Middle frontal gyrus (tissue), 1 donor: ENCODE data around the gene NAB2.
A peak's percentile ranks its signal among the peaks of the same experiment; 100 is the strongest.
"Not testable (repeated sequence)": the region's sequence is repeated elsewhere in the genome, so short reads cannot be mapped to it uniquely, and the experiment has no call there.

Experiments used
- DNase-seq: peaks from one replicate; pipeline ENCODE4 v3.0.0-alpha.2; 2015; ENCODE audit warnings: low spot score; ENCODE audit errors: extremely low spot score

NAB2 gene

DNA sequence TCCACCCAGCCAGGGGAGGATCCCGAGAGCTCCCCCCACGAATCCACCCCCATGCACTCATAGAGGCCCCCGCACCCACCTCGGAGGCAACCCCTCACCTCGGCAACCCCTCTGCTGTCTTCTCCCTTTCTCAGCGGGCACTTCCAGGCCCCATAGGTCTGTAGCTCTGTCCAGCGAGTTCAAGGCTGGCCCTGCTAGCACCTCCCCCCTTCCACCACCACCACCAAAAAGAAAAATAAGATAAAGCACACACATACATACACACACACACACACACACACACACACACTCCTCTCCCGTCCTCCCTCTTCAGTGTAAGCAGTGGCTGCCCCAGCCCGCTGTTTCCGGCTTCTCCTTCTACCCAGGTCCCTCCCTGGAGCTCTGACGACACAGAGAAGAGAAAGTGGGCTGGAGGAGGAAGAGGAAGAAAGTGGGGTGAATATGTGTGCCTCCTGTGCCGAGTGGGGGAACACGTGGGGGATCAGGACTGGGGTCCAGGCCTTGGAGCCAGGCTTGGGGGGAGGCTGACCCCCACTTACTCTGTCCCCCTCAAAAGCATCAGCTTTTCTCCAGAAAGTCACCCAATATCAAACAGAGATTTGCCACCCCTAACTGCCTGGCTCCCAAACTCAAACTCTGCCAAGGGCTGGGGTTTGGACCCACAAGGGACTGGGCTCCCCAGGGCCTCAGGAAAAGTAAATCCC is 22.3 kb downstream of the NAB2 start, which contains the start of gene STAT6:
Gene STAT6 (minus strand): TSS at position 332 of the 704 bp plus-strand sequence. CDS start 3,084 bp downstream, outside the sequence.
- no peak for DNase-seq

GRCh38 chr12:57112492-57113294 is 23.8 kb downstream of the NAB2 start:
- peak; percentile 64 for DNase-seq

DNA sequence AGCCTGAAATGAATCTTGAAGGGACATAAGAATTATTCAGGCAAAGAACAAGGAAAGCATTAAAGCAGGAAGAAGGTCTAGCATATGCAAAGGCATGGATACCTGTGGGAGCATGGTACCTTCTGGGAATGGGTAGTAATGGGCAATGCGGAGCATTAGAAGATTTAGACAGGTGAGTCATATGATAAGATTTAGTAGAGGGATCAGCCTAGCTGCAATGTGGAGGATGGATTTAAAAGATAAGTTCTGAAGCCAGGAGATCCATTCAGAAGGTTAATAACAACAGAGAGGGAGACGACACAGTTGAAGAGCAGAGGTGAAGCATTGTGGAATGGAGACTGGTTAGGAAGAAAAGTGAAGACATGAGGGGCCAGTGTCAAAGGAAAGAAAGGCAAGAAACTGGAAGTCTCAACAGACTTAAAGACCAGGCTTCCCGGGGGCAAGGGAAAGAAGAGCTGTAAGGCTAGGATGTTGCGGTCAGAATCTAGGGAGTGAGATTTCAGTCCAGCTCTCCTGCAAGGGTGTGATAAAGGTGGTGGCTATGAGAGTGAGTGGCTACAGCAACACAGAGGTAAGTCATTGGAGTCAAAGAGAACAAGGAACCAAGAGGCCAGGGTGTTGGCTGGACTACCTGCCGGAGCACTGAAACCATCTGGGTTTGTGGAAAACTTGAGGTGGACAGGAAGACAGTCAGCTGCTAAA is 27.8 kb downstream of the NAB2 start:
- no peak for DNase-seq

GRCh38 chr12:57118711-57119271 is 29.9 kb downstream of the NAB2 start:
- no peak for DNase-seq

- DNase-seq, result no peak
Observed at GRCh38 chr12:57119294-57120085, 30.6 kb downstream of the NAB2 start.

- not testable (repeated sequence) for DNase-seq
Observed at GRCh38 chr12:57120718-57121117, 31.8 kb downstream of the NAB2 start.

DNA sequence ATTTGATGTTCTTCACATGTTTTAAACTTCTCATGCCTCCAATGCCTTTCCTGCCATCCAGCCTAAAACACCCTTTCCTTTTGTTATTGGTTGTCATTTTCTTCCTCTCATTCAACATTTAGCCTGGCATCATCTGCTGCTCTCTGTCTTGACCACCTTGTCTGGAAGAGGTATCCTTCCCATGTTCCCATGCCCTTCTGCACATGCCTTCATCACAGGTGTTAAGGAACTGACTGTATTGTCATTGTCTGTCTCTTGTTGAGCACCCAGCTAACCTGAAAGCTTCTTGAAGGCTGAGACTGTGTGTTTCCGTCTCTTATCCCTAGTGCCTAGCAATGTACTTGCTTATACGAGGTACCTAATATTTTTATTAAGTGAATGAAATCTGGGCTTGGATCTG is 34.9 kb downstream of the NAB2 start:
- DNase-seq, result no peak

DNA sequence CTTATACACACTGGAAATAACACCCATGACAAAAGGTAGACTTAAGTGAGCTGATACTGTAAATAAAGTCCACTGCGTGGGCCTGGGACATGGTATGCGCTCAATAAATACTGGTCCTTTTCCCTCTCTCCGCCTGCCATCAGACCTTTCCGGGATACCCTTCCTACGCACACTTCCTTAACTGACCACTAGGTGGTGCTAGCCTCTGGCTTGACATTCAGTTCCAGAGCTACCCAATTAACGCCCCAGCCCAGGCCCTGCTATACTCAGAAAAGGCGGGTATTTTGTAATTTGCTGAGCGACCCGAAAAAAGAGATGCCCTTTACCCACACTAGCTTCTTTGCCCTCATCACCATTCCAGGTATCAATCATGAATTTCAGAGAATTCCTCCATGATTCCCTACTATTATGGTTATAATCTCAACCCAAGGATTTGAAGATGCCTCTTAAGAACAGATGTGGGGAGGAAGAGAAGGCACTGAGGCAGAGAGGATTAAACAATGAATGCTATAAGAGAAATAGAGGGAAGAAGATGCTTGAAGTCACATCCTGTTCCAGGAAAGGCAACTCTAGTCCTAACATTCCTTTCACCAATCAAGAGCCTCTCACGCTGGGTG is 35.5 kb downstream of the NAB2 start:
- peak; percentile 70 for DNase-seq

DNA sequence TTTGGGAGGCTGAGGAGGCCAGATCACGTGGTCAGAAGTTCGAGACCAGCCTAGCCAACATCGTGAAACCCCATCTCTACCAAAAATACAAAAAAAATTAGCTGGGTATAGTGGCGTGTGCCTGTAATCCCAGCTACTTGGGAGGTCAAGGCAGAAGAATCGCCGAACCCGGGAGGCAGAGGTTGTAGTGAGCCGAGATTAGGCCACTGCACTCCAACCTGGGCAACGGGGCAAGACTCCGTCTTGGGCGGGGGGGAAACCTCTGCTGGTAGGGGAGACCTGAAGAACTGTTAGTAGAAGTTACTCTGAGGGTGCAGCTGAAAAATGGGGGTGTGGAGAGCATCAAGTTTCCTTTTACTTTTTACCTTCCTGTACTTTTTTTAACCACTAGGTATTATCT is 37.1 kb downstream of the NAB2 start:
- DNase-seq, result no peak

DNA sequence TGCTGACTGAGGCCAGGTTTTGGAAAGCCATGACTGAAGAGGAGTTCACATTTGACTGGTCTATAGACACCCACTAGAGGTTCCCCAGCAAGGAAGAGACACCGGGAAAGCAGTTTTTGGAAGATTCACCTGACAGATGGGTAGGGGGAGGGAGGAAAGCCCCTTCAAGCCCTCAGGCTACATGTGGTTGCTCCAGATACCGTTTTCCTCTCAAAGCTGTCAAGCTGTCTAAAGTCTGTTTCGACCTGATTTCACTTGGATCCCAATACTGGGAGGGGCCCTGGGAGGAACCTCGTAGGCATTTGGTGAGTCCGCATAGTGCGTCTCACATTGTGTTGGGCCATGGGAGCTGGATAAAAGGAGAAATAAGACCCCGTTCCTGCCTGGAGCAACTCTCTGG is 37.6 kb downstream of the NAB2 start:
- no peak for DNase-seq

DNA sequence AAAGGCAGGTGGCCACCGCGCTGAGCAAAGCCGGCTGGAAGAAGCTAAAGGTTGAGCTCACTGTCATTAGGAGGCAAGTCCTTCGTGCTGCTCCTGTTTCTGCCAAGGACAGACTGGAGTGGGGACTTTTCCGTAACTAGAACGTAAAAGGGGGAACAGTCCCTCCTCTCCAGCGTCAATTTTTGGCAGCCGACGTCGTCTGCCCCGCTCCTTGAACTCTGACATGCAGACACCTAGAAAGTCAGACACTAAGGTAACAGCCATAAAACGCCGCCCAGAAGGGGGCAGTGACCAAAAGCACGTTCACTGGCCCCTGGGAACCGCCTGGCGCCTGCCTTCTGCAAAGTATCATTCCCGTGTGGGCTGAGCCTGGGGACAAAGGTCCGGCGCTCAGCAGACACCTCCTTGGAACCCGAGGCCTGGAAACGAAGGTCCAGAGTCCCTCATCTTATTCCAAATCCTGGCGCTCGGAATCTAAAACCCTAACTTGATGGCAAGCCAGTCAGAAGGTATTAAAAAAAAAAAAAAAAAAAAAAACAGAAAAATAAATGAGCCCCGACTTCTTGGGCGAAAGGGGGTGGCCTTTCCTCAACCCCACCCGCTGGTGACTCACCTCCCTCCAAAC is 38.3 kb downstream of the NAB2 start:
- no peak for DNase-seq

GRCh38 chr12:57127726-57128518 is 39.0 kb downstream of the NAB2 start, which contains the start of gene LRP1:
Gene LRP1, plus strand, starts transcription at chr12:57128483. Its CDS starts 482 bp downstream, at chr12:57128965.
- DNase-seq, result peak; percentile 72

GRCh38 chr12:57128519-57129247 is 39.8 kb downstream of the NAB2 start:
- DNase-seq, result no peak

DNA sequence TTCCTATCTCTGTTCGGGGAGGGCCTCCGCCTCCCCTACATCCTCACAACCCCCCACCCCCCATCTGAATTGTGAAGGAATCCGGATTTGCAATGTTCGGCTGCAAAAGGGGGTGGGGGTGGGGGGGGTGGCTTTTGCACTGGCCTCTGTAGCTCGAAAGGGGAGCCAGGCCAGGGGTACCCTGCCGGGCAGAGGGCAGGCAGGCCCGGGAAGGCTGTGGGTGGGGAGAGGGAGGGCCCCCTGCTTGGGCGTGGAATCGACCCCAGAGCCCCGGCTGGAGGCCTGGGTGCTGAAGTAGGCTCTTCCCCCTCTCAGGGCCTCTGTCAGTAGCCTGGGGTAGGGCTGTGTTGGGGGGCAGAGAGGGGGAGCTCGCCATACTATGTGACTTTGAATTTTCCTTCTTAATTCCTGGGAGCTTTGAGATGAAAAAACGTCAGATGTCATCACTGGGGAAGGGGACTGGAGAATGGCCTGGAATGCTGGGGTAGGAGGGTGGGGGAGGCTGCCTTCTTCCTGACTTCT is 40.5 kb downstream of the NAB2 start:
- DNase-seq, result no peak

DNA sequence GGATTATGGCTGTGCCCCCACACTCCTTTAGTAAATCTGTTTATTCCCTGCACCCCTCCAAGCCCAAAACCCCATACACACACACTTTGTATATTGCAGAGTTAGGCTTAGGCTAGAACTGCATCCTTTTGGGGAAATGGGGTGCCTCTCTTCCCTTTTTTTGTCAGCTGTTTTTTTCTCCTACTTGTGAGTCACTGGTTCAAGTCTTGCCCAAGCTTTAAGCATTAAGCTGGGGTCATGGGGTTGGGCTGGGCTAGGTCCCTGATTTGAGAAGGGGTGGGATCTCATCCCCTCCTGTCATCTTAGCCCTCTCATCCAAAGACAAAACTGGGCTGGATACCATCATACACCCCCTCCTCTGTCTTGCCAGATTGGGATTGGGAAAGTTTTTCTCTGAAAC is 41.0 kb downstream of the NAB2 start:
- DNase-seq, result no peak

GRCh38 chr12:57130941-57131340 is 42.0 kb downstream of the NAB2 start:
- DNase-seq, result no peak

DNA sequence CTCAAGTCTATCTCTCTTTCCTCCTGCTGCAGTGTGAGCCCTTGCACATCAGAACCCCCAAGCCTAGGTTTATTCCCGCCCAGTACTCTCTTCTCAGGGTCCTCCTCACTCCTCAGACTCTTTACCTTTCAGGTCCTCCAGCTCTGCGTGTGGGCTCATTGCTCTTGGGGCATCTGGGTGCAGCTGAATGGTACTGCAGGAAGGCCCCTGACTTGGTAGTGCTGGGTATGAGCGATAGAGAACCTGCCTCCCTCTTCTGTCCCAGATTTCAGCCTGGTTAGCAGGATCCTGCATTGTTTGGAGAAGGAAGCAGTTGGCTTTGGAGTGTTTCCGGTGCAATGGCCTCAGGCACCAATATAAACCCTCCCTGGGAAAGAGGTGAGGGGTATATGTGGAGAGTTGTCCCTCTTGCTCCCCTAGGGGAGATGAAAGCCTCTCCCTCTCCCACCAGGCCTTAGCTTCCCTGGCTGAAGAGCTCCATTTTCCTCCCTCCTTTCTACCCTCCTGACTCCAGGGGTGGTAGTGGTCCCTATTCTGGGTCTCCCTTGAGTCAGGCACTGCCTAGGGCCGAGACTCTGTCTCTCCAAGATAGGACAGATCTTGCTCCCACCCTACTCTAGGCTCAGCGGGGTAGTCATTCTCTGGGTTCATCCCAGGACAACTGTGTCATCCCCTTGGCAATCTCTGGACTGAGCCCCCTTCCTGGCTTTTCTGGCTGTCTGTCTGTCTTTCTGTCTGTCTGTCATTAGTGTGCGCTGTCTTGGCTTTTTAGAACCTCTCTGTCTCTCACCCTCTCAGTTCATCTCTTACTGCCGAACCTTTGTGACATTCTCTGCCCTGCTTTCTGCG is 43.2 kb downstream of the NAB2 start:
- no peak for DNase-seq
